ENCODE measurements around the gene MBLAC1.

DNA sequence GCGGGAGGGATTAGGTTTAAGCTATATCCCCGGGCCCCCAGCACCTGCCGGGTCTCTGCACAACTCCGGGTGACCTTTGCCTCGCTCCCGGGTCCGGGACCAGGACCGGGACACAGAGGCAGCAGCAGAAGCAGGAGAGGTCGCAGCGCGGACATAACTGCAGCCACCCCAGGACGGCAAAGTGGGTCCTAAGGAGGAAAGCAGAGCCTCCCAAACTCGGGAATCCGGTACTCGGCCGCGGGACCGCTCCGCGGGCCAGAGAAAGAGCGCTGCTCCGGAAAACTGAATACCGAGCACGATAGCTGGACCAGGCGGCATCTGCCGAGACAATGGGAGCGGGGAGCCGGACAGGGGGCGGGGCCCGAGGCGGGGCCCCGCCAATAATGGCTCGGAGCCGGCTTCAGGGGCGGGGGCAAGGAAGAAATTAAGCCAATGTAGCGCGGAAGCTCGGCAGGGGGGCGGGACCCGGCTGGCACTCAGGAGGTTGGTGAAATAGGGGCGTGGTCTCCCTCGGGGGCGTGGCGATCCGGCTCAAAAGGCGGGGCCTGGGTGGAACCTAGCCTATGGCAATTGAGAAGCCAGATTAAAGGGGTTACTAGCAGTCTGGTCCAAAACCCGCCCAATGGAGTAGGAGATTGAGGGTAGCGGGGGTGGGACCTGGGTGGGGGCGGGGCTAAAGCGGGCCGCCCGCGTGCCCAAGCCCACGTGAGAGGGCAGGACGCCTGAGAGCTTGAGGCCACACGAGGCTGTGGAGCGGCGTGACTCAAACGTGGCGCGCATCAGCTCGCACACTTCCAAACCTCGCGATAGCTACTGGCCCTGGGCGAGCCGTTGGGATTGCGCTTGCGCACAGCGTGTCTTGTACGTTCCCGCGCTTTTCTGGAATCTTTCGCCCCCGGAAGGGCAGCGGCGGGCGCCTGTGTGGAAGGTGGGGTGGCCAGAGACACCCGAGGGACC, 50.6 kb downstream of the MBLAC1 start, which contains the start of the genes GPC2 and STAG3:
- TF ChIP-seq, protein P1, sequence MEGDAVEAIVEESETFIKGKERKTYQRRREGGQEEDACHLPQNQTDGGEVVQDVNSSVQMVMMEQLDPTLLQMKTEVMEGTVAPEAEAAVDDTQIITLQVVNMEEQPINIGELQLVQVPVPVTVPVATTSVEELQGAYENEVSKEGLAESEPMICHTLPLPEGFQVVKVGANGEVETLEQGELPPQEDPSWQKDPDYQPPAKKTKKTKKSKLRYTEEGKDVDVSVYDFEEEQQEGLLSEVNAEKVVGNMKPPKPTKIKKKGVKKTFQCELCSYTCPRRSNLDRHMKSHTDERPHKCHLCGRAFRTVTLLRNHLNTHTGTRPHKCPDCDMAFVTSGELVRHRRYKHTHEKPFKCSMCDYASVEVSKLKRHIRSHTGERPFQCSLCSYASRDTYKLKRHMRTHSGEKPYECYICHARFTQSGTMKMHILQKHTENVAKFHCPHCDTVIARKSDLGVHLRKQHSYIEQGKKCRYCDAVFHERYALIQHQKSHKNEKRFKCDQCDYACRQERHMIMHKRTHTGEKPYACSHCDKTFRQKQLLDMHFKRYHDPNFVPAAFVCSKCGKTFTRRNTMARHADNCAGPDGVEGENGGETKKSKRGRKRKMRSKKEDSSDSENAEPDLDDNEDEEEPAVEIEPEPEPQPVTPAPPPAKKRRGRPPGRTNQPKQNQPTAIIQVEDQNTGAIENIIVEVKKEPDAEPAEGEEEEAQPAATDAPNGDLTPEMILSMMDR (IDR thresholded peaks at IDR 0.05) = no peak
- TF ChIP-seq ZFX (IDR thresholded peaks at IDR 0.05; ENCODE audit: borderline replicate concordance) = no peak
